ENCODE measurements around the gene SART1.
"Not testable (repeated sequence)": the region's sequence is repeated elsewhere in the genome, so short reads cannot be mapped to it uniquely, and the experiment has no call there.

Gene SART1

GRCh38 chr11:66022401-66023185 is 61.1 kb downstream of the SART1 start:
- peak; percentile 76 for DNase-seq

- not testable (repeated sequence) for DNase-seq
Observed at GRCh38 chr11:66023186-66023440, 61.6 kb downstream of the SART1 start.

DNA sequence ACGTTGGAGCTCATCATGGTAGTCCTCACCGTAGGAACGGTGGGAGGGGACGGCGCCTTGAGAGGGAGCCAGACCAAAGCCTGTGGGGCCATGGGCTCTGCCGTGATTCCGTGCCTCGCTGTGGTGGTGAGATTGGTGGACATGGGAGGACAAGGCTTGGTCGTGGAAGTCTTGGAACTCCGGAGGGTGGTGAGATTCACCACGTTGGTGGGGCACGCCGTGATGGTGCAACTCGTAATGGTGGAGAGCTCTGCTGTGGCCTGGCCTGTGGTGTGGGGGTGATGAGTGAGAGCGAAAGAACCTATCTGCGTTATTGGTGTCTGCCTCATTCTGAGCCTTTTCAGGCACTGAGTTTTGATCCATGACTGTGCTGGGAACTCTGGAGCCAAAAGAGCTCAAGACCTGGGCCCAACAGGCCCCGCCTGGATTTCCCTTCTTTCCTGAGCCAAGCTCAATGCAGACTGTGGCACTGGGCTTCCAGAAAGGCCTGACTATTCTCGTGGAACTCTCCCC is 64.5 kb downstream of the SART1 start, which contains the start of gene CATSPER1:
CATSPER1 (minus strand) TSS at position 463 of the 513 bp plus-strand sequence; CDS start at position 363, 100 bp downstream.
- no peak for DNase-seq

Data from CD4-positive, alpha-beta T cell treated with Interleukin-10 for 1 hour (primary cell).